Measurements from ENCODE around the gene EPX. TPM values are rescaled to one million over a fixed set of nuclear protein-coding genes. Genes with fewer than 3 reads are reported as not detected.

Gene EPX
- total RNA-seq, 1 donor from 2014 or later, result not detected

DNA sequence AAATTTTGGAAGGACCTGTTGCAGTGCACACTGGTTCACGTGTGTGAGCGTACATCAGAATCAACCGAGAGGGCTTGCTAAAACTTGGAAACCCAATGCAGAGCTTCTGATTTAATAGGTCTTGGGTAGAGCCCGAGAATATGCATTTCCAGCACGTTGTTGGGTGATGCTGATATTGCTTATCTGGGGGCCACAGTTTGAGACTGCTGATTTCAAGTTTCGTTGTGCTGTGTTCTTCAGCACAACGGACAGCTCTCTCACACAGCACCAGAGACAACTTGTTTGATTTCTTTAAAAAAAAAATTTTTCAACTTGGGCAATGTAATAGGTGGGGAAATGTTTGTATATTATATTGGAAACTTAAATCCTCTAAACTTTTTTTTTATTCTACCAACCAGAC is 16.3 kb upstream of the EPX start:
- DNase-seq (ENCODE audit: low spot score), result no peak
- peaks cover 24% of the 10 kb centered on the region for H3K27me3 Mint-ChIP-seq (ENCODE audit: low read depth)
- TF ChIP-seq, protein P1, sequence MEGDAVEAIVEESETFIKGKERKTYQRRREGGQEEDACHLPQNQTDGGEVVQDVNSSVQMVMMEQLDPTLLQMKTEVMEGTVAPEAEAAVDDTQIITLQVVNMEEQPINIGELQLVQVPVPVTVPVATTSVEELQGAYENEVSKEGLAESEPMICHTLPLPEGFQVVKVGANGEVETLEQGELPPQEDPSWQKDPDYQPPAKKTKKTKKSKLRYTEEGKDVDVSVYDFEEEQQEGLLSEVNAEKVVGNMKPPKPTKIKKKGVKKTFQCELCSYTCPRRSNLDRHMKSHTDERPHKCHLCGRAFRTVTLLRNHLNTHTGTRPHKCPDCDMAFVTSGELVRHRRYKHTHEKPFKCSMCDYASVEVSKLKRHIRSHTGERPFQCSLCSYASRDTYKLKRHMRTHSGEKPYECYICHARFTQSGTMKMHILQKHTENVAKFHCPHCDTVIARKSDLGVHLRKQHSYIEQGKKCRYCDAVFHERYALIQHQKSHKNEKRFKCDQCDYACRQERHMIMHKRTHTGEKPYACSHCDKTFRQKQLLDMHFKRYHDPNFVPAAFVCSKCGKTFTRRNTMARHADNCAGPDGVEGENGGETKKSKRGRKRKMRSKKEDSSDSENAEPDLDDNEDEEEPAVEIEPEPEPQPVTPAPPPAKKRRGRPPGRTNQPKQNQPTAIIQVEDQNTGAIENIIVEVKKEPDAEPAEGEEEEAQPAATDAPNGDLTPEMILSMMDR (IDR thresholded peaks at IDR 0.05), result no peak
- no peaks in the 10 kb centered on the region for H3K4me1 Mint-ChIP-seq (ENCODE audit: low read depth)
- no peak overlapping the region for H3K4me3 Mint-ChIP-seq (ENCODE audit: unreplicated experiment)
- H3K36me3 Mint-ChIP-seq (ENCODE audit: low read depth), result peaks cover 2% of the 10 kb centered on the region
- peaks cover 4% of the 10 kb centered on the region for H3K9me3 Mint-ChIP-seq (ENCODE audit: low read depth)
- H3K27ac Mint-ChIP-seq (ENCODE audit: unreplicated experiment), result no peak overlapping the region

DNA sequence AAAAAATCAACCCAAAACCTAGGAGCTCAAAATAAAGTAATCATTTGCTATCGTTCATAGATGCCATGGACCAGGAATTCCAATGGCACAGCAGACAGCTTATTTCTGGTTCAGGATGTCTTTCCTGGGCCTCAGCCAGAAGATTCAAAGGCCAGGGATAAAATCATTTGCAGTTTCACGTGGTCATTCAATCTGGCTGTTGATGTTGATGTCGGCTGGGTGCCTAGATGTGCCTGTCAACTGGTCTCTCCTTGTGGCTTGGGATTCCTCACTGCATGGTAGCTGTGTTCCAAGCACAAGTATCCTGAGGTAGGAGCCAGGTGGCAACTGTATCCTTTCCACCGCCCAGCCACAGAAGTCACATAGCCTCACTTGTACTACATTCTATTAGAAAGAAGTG is 10.7 kb upstream of the EPX start:
- Mint-ChIP-seq H3K36me3 (ENCODE audit: low read depth) (no peaks in the 10 kb centered on the region), H3K4me1 (ENCODE audit: low read depth) (no peaks in the 10 kb centered on the region), H3K9me3 (ENCODE audit: low read depth) (no peaks in the 10 kb centered on the region), H3K27ac (ENCODE audit: unreplicated experiment) (no peak overlapping the region), H3K4me3 (ENCODE audit: unreplicated experiment) (no peak overlapping the region), H3K27me3 (ENCODE audit: low read depth) (peaks cover 16% of the 10 kb centered on the region)
- TF ChIP-seq, protein P1 (IDR thresholded peaks at IDR 0.05), result no peak
- DNase-seq (ENCODE audit: low spot score), result no peak

GRCh38 chr17:58183514-58183913 is 9.0 kb upstream of the EPX start:
- H3K9me3 Mint-ChIP-seq (ENCODE audit: low read depth), result no peaks in the 10 kb centered on the region

DNA sequence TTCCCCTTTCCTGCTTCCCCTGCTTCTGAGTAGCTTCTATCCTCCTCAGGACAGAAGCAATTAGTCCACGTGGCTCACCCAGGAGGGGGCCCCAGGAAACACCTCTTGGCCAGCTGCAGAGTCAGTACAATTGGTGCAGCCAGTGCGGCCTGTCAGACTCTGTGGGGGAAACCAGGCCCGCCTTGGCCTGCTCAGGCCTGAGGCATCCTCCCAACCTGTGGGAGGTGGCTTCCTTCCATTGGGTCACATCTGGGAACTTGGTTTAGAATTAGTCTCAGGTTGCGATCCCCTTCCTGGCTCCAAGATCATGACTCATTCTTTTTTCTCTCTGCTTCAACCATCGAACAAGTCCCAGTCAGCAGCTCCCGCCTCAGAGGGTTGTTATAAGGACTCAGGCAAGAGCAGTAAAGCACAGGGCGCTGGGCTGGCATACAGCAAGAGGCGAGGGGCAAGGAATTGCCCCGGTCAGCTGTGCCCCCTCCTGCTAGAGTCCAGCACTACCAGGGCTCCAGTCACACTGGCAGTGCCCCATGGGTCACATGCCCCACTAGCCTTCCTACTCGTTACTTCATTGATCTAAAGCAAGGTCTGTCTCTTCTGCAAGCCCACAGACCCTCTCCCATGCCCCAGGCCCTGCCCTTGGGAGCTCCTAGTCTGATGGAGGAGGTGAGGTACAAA is 8.1 kb upstream of the EPX start:
- Mint-ChIP-seq H3K4me3 (ENCODE audit: unreplicated experiment) (no peak overlapping the region), H3K27ac (ENCODE audit: unreplicated experiment) (no peak overlapping the region), H3K27me3 (ENCODE audit: low read depth) (peaks cover 24% of the 10 kb centered on the region), H3K36me3 (ENCODE audit: low read depth) (no peaks in the 10 kb centered on the region), H3K9me3 (ENCODE audit: low read depth) (no peaks in the 10 kb centered on the region), H3K4me1 (ENCODE audit: low read depth) (no peaks in the 10 kb centered on the region)
- TF ChIP-seq, protein P1 (IDR thresholded peaks at IDR 0.05), result no peak
- no peak for DNase-seq (ENCODE audit: low spot score)

More at GRCh38 chr17:58183514-58183913, 9.0 kb upstream of the EPX start:
- H3K27me3 Mint-ChIP-seq (ENCODE audit: low read depth), result peaks cover 23% of the 10 kb centered on the region
- no peaks in the 10 kb centered on the region for H3K4me1 Mint-ChIP-seq (ENCODE audit: low read depth)
- DNase-seq (ENCODE audit: low spot score), result no peak
- no peaks in the 10 kb centered on the region for H3K36me3 Mint-ChIP-seq (ENCODE audit: low read depth)
- no peak overlapping the region for H3K4me3 Mint-ChIP-seq (ENCODE audit: unreplicated experiment)
- no peak overlapping the region for H3K27ac Mint-ChIP-seq (ENCODE audit: unreplicated experiment)
- TF ChIP-seq, protein P1 (IDR thresholded peaks at IDR 0.05), result no peak

GRCh38 chr17:58184986-58185761 is 7.4 kb upstream of the EPX start:
- Mint-ChIP-seq H3K4me1 (ENCODE audit: low read depth) (peaks cover 6% of the 10 kb centered on the region), H3K36me3 (ENCODE audit: low read depth) (no peaks in the 10 kb centered on the region), H3K27ac (ENCODE audit: unreplicated experiment) (no peak overlapping the region), H3K27me3 (ENCODE audit: low read depth) (peaks cover 30% of the 10 kb centered on the region), H3K4me3 (ENCODE audit: unreplicated experiment) (no peak overlapping the region), H3K9me3 (ENCODE audit: low read depth) (no peaks in the 10 kb centered on the region)
- DNase-seq (ENCODE audit: low spot score), result no peak
- TF ChIP-seq, protein P1 (IDR thresholded peaks at IDR 0.05), result no peak
